GM19099 (cell line): ENCODE results near the gene GABRG3.

Experiments used
- POLR2A ChIP-seq: IDR thresholded peaks from 3 replicates; pipeline ENCODE4 v1.6.1; 2011; ENCODE audit warnings: low read depth; ENCODE audit not compliant: insufficient read length; ENCODE audit errors: extremely low read depth

The GABRG3 gene

GRCh38 chr15:27042230-27042629 is 71.2 kb downstream of the GABRG3 start:
- TF ChIP-seq POLR2A = no peak

- TF ChIP-seq POLR2A = no peak
Observed at GRCh38 chr15:27042646-27043045, 71.7 kb downstream of the GABRG3 start.

- TF ChIP-seq POLR2A = no peak
Observed at GRCh38 chr15:27043770-27044169, 72.8 kb downstream of the GABRG3 start.

GRCh38 chr15:27045796-27046195 is 74.8 kb downstream of the GABRG3 start:
- no peak for TF ChIP-seq POLR2A

- TF ChIP-seq POLR2A = no peak
Observed at GRCh38 chr15:27046880-27047279, 75.9 kb downstream of the GABRG3 start.

GRCh38 chr15:27050163-27050562 is 79.2 kb downstream of the GABRG3 start:
- no peak for TF ChIP-seq POLR2A

- no peak for TF ChIP-seq POLR2A
Observed at GRCh38 chr15:27054426-27054825, 83.4 kb downstream of the GABRG3 start.

GRCh38 chr15:27057904-27058645 is 87.1 kb downstream of the GABRG3 start:
- TF ChIP-seq POLR2A = no peak

GRCh38 chr15:27058939-27059338 is 88.0 kb downstream of the GABRG3 start:
- TF ChIP-seq POLR2A = no peak

- TF ChIP-seq POLR2A = no peak
Observed at GRCh38 chr15:27059610-27060202, 88.7 kb downstream of the GABRG3 start.

- TF ChIP-seq POLR2A = no peak
Observed at GRCh38 chr15:27061739-27062138, 90.8 kb downstream of the GABRG3 start.

GRCh38 chr15:27062951-27063350 is 92.0 kb downstream of the GABRG3 start:
- TF ChIP-seq POLR2A = no peak

- no peak for TF ChIP-seq POLR2A
Observed at GRCh38 chr15:27064080-27064479, 93.1 kb downstream of the GABRG3 start.

GRCh38 chr15:27065151-27065550 is 94.2 kb downstream of the GABRG3 start:
- no peak for TF ChIP-seq POLR2A

GRCh38 chr15:27065785-27066184 is 94.8 kb downstream of the GABRG3 start:
- TF ChIP-seq POLR2A = no peak

- TF ChIP-seq POLR2A = no peak
Observed at GRCh38 chr15:27066446-27066845, 95.5 kb downstream of the GABRG3 start.
